ENCODE data around the gene MRPL30.
A peak's percentile ranks its signal among the peaks of the same experiment; 100 is the strongest.

GRCh38 chr2:99154643-99155536 is 26.1 kb upstream of the MRPL30 start, which contains the start of the genes LIPT1 and TSGA10:
- peak; percentile 53; the same call in 1 of the 2 replicates for TF ChIP-seq CTCF (conservative IDR thresholded peaks at IDR 0.05; ENCODE audit: low read length)
- TF ChIP-seq EZH2phosphoT487 (IDR thresholded peaks at IDR 0.05; ENCODE audit: borderline replicate concordance, low read depth, low read length), result no peak

Measured in OCI-LY7 (cell line).